Activated CD8-positive, alpha-beta memory T cell treated with anti-CD3 and anti-CD28 coated beads, Interleukin-2, amount 50 U/mL, for 4 hours (primary cell): Measurements from ENCODE around the gene ARMH2.

ENCODE experiments used
- DNase-seq: peaks from one replicate; pipeline ENCODE4 v3.0.0-alpha.2; 2020

The ARMH2 gene

GRCh38 chr6:24798740-24799540 is at the start of gene ARMH2:
Gene ARMH2, minus strand, starts transcription at chr6:24798917. Its CDS starts 60 bp downstream, at chr6:24798857.
- no peak for DNase-seq

- DNase-seq, result no peak
These were observed 49.7 kb upstream of the ARMH2 start for GRCh38 chr6:24848461-24848860.

- DNase-seq, result no peak
These were observed 48.7 kb upstream of the ARMH2 start for GRCh38 chr6:24847402-24847801.

- no peak for DNase-seq
These were observed 46.9 kb upstream of the ARMH2 start for GRCh38 chr6:24845578-24845977.

GRCh38 chr6:24844903-24845302 is 46.2 kb upstream of the ARMH2 start:
- DNase-seq, result no peak

- DNase-seq, result no peak
These were observed 45.3 kb upstream of the ARMH2 start for GRCh38 chr6:24844061-24844460.

- DNase-seq, result no peak
These were observed 41.5 kb upstream of the ARMH2 start for GRCh38 chr6:24840187-24840586.

GRCh38 chr6:24838994-24839393 is 40.3 kb upstream of the ARMH2 start:
- DNase-seq, result no peak

GRCh38 chr6:24838081-24838480 is 39.4 kb upstream of the ARMH2 start:
- no peak for DNase-seq

- DNase-seq, result no peak
These were observed 37.4 kb upstream of the ARMH2 start for GRCh38 chr6:24836109-24836508.

- DNase-seq, result no peak
These were observed 35.1 kb upstream of the ARMH2 start for GRCh38 chr6:24833711-24834386.

GRCh38 chr6:24832794-24833193 is 34.1 kb upstream of the ARMH2 start:
- no peak for DNase-seq

GRCh38 chr6:24831771-24832716 is 33.3 kb upstream of the ARMH2 start:
- DNase-seq, result no peak

- DNase-seq, result no peak
These were observed 30.9 kb upstream of the ARMH2 start for GRCh38 chr6:24829657-24830056.

- DNase-seq, result no peak
These were observed 29.3 kb upstream of the ARMH2 start for GRCh38 chr6:24827970-24828369.

GRCh38 chr6:24827162-24827561 is 28.4 kb upstream of the ARMH2 start:
- no peak for DNase-seq

GRCh38 chr6:24825130-24825630 is 26.5 kb upstream of the ARMH2 start:
- no peak for DNase-seq

- no peak for DNase-seq
These were observed 25.6 kb upstream of the ARMH2 start for GRCh38 chr6:24824142-24824938.

- DNase-seq, result no peak
These were observed 24.5 kb upstream of the ARMH2 start for GRCh38 chr6:24823185-24823584.

GRCh38 chr6:24822696-24823095 is 24.0 kb upstream of the ARMH2 start:
- DNase-seq, result no peak

GRCh38 chr6:24821860-24822444 is 23.2 kb upstream of the ARMH2 start:
- DNase-seq, result no peak

GRCh38 chr6:24818346-24818745 is 19.6 kb upstream of the ARMH2 start:
- DNase-seq, result no peak
